ENCODE results near the gene NRP1.

Gene NRP1

GRCh38 chr10:33288127-33288526, 46.3 kb downstream of the NRP1 start:
- DNase-seq, result no peak

- DNase-seq, result no peak
These were observed 47.4 kb downstream of the NRP1 start for GRCh38 chr10:33287112-33287511.

GRCh38 chr10:33286157-33286934, 48.1 kb downstream of the NRP1 start:
- DNase-seq, result no peak

- DNase-seq, result no peak
These were observed 49.5 kb downstream of the NRP1 start for GRCh38 chr10:33284945-33285344.

- DNase-seq, result no peak
These were observed 54.5 kb downstream of the NRP1 start for GRCh38 chr10:33279811-33280602.

GRCh38 chr10:33279276-33279675, 55.2 kb downstream of the NRP1 start:
- DNase-seq, result no peak

- no peak for DNase-seq
These were observed 56.3 kb downstream of the NRP1 start for GRCh38 chr10:33278198-33278597.

GRCh38 chr10:33277135-33277536, 57.3 kb downstream of the NRP1 start:
- DNase-seq, result no peak

GRCh38 chr10:33276282-33276923, 58.1 kb downstream of the NRP1 start:
- no peak for DNase-seq

GRCh38 chr10:33274096-33274785, 60.2 kb downstream of the NRP1 start:
- no peak for DNase-seq

- DNase-seq, result no peak
These were observed 61.0 kb downstream of the NRP1 start for GRCh38 chr10:33273295-33274002.

- DNase-seq, result no peak
These were observed 61.8 kb downstream of the NRP1 start for GRCh38 chr10:33272635-33273034.

GRCh38 chr10:33271969-33272583, 62.4 kb downstream of the NRP1 start:
- no peak for DNase-seq

- DNase-seq, result no peak
These were observed 63.5 kb downstream of the NRP1 start for GRCh38 chr10:33270971-33271370.

GRCh38 chr10:33267708-33268107, 66.8 kb downstream of the NRP1 start:
- DNase-seq, result no peak

GRCh38 chr10:33265621-33266020, 68.8 kb downstream of the NRP1 start:
- no peak for DNase-seq

GRCh38 chr10:33263453-33263852, 71.0 kb downstream of the NRP1 start:
- no peak for DNase-seq

- no peak for DNase-seq
These were observed 71.6 kb downstream of the NRP1 start for GRCh38 chr10:33262871-33263270.

GRCh38 chr10:33260403-33261149, 73.9 kb downstream of the NRP1 start:
- no peak for DNase-seq

- no peak for DNase-seq
These were observed 75.5 kb downstream of the NRP1 start for GRCh38 chr10:33258967-33259366.

GRCh38 chr10:33257439-33258080, 76.9 kb downstream of the NRP1 start:
- DNase-seq, result no peak
